Measurements from ENCODE around the gene STOX1.
A peak's percentile ranks its signal among the peaks of the same experiment; 100 is the strongest.
"Not testable (repeated sequence)": the region's sequence is repeated elsewhere in the genome, so short reads cannot be mapped to it uniquely, and the experiment has no call there.

Gene STOX1

GRCh38 chr10:68895041-68895440 lies 67.7 kb downstream of the STOX1 start:
- no peak for DNase-seq

GRCh38 chr10:68897336-68897741 lies 70.0 kb downstream of the STOX1 start:
- DNase-seq: no peak

- DNase-seq: no peak
Observed at GRCh38 chr10:68899186-68899745, 71.9 kb downstream of the STOX1 start.

- no peak for DNase-seq
Observed at GRCh38 chr10:68900427-68901104, 73.2 kb downstream of the STOX1 start.

- DNase-seq: peak; percentile 88
Observed at GRCh38 chr10:68901105-68901927, 74.0 kb downstream of the STOX1 start, which contains the start of gene DDX50. DDX50 (plus strand) TSS chr10:68901315; CDS start chr10:68901385, 70 bp downstream.

GRCh38 chr10:68902382-68902781 lies 75.1 kb downstream of the STOX1 start:
- DNase-seq: no peak

- DNase-seq: no peak
Observed at GRCh38 chr10:68924593-68924992, 97.3 kb downstream of the STOX1 start.

GRCh38 chr10:68925489-68925888 lies 98.2 kb downstream of the STOX1 start:
- DNase-seq: no peak

- DNase-seq: not testable (repeated sequence)
Observed at GRCh38 chr10:68929157-68929556, 101.8 kb downstream of the STOX1 start.

- not testable (repeated sequence) for DNase-seq
Observed at GRCh38 chr10:68929888-68930287, 102.6 kb downstream of the STOX1 start.

GRCh38 chr10:68932860-68933259 lies 105.5 kb downstream of the STOX1 start:
- DNase-seq: not testable (repeated sequence)

GRCh38 chr10:68934994-68935393 lies 107.7 kb downstream of the STOX1 start:
- DNase-seq: no peak

- no peak for DNase-seq
Observed at GRCh38 chr10:68938117-68938516, 110.8 kb downstream of the STOX1 start.

- DNase-seq: no peak
Observed at GRCh38 chr10:68938884-68939283, 111.6 kb downstream of the STOX1 start.

- DNase-seq: not testable (repeated sequence)
Observed at GRCh38 chr10:68940917-68941316, 113.6 kb downstream of the STOX1 start.
